Pons (tissue), 1 donor: ENCODE measurements around the gene ZNF362.
A peak's percentile ranks its signal among the peaks of the same experiment; 100 is the strongest.
"Not testable (repeated sequence)": the region's sequence is repeated elsewhere in the genome, so short reads cannot be mapped to it uniquely, and the experiment has no call there.

Experiments used
- DNase-seq: peaks from one replicate; pipeline ENCODE4 v3.0.0-alpha.2; 2016; ENCODE audit warnings: low spot score

The ZNF362 gene

DNA sequence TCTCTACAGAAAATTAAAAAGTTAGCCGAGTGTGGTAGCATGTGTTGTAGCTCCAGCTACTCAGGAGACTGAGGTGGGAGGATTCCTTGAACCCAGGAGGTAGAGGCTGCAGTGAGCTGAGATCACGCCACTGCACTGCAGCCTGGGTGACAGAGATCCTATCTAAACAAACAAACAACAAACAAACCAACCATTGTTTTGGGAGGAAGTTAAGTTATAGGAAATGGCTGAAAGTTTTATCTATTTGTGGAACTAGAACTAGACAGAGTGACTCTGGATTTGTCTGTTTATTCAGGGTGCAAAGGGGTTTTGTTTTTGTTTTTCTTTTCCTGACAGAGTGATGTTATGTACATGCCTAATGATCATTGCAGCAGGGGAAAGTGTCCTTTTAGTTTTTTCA lies 31.0 kb downstream of the ZNF362 start:
- DNase-seq: no peak

GRCh38 chr1:33288976-33289857 lies 32.9 kb downstream of the ZNF362 start:
- DNase-seq: no peak

- no peak for DNase-seq
Observed at GRCh38 chr1:33289858-33290154, 33.5 kb downstream of the ZNF362 start.

DNA sequence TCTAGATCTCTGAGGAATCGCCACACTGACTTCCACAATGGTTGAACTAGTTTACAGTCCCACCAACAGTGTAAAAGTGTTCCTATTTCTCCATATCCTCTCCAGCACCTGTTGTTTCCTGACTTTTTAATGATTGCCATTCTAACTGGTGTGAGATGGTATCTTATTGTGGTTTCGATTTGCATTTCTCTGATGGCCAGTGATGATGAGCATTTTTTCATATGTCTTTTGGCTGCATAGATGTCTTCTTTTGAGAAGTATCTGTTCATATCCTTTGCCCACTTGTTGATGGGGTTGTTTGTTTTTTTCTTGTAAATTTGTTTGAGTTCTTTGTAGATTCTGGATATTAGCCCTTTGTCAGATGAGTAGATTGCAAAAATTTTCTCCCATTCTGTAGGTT lies 34.3 kb downstream of the ZNF362 start:
- DNase-seq: not testable (repeated sequence)

GRCh38 chr1:33292726-33293340 lies 36.5 kb downstream of the ZNF362 start:
- DNase-seq: no peak

DNA sequence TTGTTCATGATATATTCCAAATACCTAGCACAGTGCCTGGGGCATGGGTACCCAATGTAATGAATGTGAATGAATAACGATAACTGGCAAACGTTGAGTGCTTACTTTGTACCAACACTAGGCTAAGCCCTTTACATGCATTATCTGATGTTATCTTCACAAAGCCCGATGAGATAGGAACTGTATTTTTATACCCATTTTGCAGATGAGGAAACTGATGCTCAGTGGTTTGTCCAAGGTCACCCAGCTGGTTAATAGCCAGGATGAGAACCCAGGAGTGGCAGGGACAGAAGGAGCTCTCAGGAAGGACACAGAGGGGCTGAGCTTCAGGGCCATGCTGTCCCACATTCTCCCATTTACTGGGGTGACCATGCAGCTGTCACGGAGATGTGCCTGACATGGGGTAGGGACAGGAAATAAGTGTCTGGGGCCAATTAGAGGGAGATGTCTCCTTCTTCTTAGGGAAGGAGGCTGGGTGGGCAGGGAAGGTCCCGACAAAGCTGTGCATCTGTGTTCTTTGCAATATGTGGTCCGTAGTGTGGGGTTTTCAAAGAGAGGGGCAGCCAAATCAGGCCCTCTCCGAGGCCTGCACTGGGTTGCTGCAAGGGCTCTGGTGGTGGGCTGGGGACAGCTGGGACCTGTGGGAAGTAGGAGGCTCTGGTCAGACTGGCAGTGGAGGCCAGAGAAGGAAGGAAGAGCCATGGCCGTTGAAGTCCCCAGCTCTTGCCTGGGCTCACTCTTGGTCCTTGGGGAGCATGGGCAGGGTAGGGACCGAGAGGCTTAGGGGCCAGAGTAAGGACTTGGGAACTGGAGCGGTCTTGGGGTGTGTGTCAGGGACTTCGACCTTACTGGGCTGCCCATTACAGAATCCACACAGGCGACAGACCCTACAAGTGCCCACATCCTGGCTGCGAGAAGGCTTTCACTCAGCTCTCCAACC lies 38.0 kb downstream of the ZNF362 start:
- no peak for DNase-seq

- DNase-seq: no peak
Observed at GRCh38 chr1:33295023-33295422, 38.7 kb downstream of the ZNF362 start.

- DNase-seq: peak; percentile 82
Observed at GRCh38 chr1:33295450-33296081, 39.3 kb downstream of the ZNF362 start.

DNA sequence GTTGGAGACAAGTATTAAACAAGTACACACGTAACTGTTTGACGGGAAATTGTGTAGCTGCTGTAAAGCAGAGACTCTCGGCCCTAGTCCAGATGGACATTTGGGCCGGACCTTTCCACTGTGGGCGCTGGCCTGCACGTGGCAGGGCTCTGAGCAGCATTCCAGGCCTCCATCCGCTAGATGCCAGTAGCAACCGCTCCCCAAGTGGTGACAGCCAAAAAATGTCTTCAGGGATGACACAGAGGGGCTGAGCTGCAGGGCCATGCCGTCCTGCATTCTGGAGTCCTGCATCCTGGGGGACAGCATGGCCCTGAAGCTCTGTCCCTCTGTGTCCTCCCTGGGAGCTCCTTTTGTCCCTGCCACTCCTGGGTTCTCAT lies 39.8 kb downstream of the ZNF362 start:
- no peak for DNase-seq

GRCh38 chr1:33296824-33297223 lies 40.5 kb downstream of the ZNF362 start:
- no peak for DNase-seq

GRCh38 chr1:33297911-33298622 lies 41.8 kb downstream of the ZNF362 start:
- no peak for DNase-seq

GRCh38 chr1:33298623-33299277 lies 42.5 kb downstream of the ZNF362 start:
- peak; percentile 29 for DNase-seq

DNA sequence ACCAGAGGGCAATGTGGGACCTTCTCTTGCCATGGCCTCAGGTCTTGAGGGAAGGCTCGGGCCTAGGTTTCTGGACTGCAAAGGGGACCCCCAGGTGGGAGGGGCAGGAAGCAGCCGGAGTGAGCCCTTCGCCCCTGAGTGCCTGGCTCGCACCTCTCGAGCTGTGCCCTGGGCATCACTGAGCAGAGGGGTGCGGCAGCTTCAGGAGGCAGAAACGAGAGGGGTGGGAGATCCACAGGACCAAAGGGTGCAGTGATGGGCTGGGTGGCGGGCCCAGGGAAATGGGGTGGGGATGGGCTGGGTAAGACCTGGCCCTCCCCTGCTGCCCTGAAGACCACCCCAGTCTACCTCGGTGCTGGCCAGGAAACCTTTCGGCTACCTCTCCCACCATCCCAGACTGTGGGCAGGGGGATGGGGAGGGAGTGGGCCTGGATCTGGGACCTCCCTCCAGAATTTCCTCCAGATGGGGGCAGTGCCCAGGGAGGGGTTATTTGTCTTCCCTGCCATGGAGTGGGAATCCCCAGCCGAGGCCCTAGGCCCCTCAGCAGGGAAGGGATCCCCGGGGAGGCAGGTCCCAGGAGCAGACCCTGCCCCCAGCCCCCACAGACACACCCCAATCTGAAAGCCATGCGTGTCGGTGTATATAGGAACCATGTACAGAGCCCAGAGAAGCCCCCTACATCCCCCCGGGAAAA lies 43.3 kb downstream of the ZNF362 start:
- DNase-seq: no peak

GRCh38 chr1:33300673-33301072 lies 44.4 kb downstream of the ZNF362 start:
- peak; percentile 34 for DNase-seq

DNA sequence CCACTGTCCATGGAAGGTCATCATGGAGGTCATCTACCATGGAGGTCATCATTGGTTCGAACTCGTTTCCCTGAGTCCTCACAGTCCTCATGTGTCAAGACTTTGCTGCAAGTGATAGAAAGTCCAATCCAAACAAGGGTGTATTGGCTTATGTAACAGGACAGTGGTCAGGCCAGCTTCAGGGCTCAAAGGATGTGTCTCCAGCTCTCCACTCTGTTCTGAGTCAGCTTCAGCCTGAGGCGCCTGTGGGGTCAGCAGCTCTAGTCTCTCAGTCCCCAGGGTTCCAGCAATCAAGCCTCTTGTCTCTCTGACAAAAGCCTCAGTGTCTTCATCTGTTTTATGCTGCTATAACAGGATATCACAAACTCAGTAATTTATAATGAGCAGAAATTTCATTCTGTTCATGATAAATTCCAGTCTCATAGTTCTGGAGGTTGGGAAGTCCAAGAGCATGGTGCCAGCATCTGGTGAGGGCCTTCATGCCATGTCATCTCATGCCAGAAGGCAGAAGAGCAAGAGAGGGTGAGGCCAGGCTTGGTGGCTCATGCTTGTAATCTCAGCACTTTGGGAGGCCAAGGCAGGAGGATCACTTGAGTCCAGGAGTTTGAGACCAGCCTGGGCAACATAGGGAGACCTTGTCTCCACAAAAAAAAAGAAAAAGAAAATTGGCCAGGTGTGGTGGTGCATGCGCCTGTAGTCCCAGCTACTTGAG lies 45.1 kb downstream of the ZNF362 start:
- no peak for DNase-seq

GRCh38 chr1:33302325-33302724 lies 46.0 kb downstream of the ZNF362 start:
- DNase-seq: no peak

GRCh38 chr1:33305016-33305415 lies 48.7 kb downstream of the ZNF362 start:
- no peak for DNase-seq

- DNase-seq: no peak
Observed at GRCh38 chr1:33305816-33306652, 49.7 kb downstream of the ZNF362 start.
